Left renal cortex interstitium (tissue), 4 donors: ENCODE measurements around the gene PEX3. TPM values are rescaled to one million over a fixed set of nuclear protein-coding genes. Genes with fewer than 3 reads are reported as not detected.
"Not testable (repeated sequence)": the region's sequence is repeated elsewhere in the genome, so short reads cannot be mapped to it uniquely, and the experiment has no call there.

ENCODE experiments used
- DNase-seq, 4 donors: peaks; one replicate each; pipeline ENCODE4 v3.0.0-alpha.2; 2013; ENCODE audit warnings: low read depth in 4 of 4, low spot score in 2 of 4, missing footprints in 1 of 4
- polyA plus RNA-seq, 4 donors: library from polyadenylated mRNA; unstranded; fragments of 120-200 nt; gene quantifications; one replicate each; pipeline ENCODE4 v1.2.1, GENCODE V29; 2013; ENCODE audit not compliant: insufficient read length in 4 of 4

The PEX3 gene
- polyA plus RNA-seq, 4 donors, result 31.4 to 40.4 (median 35.5) TPM

DNA sequence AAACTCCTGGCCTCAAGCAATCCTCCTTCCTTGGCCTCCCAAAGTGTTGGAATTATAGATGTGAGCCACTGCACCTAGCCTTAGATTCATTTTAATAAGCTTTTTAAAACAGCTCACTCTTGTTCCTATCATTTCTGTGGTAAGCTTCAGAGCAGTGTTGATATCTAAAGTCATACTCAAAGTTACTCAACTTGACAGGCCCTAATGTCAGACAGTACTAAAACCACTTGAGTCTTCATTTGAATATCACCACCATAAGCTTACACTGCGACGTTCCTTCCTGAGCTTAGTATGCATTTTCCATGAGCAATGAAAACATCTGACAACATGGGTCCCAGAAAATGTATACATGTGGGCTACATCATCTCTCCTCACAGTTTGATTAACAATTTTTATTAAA, 54.9 kb downstream of the PEX3 start:
- DNase-seq, result no peak

DNA sequence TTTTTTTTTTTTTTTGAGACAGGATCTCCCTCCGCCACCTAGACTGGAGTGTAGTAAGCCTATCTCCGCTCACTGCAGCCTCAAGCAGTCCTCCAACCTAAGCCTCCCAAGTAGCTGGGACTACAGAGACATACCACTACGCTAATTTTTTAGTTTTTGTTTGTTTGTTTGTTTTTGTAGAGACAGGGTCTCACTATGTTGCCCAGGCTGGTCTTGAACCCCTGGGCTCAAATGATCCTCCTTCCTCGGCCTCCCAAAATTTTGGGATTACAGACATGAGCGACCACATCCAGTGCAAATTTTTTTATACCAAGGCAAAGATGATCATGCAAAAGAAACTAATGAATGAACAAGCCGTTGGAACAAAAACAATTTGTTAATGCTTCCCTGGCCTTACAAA, 55.6 kb downstream of the PEX3 start:
- DNase-seq, result no peak

DNA sequence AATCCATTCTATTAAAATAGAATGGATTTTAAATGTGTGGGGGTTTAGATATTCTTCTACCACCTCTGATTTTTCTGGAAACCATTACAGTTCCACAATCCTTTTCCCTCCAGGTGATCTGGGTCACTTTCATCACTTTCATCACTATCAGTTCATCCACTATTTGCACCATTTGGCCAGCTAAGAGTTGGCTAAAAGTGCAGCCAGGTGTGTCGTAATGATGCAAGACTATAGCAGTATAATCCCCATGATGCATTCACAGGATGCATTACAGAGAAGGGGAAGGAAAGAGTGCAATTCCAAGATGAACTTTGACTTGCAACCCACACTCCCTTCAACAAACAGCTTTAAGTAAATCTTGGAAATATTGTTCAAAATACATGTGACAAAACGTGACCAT, 56.0 kb downstream of the PEX3 start:
- DNase-seq, result no peak

DNA sequence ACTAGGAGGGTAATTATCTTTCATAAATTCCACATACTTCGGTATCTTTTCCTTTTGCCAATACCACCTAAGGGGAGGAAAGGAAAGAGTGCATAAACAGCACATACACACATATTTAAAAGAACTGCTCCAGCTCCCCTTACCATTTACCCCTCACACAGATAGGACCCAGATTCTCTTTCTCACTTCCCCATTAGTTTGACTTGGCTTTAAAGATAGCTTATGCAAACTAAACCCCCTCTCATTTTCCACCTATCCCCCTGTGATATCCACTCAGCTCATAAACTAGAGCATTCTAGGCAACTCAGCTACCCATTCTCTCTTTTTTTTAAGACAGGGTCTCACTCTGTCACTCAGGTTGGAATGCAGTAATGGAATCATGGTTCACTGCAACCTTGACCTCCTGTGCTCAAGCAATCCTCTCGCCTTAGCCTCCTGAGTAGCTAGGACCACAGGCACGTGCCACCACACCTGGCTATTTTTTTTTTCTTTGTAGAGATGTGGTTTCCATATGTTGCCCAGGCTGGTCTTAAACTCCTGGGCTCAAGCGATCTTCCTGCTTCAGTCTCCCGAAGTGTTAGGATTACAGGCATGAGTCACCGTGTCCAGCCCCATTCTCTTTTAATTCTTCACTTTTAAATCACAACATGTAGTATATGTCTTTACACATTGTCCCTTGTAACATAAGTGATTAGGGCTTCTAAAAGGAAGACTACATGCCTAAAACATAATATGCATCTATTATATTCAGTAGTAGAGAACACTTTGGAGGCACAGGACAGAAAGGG, 56.9 kb downstream of the PEX3 start:
- no peak for DNase-seq

DNA sequence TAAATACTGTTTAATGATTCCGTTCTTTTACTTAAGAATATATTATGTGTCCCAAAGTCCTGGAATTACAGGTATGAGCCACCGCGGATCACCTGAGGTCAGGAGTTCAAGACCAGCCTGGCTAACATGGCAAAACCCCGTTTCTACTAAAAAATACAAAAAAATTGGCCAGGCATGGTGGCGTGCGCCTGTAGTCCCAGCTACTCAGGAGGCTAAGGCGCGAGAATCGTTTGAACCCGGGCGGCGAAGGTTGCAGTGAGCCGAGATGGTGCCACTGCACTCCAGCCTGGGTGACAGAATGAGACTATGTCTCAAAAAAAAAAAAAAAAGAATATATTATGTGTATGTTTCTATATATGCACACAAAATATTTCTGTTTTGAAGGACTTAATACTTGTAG, 59.7 kb downstream of the PEX3 start:
- not testable (repeated sequence) for DNase-seq

DNA sequence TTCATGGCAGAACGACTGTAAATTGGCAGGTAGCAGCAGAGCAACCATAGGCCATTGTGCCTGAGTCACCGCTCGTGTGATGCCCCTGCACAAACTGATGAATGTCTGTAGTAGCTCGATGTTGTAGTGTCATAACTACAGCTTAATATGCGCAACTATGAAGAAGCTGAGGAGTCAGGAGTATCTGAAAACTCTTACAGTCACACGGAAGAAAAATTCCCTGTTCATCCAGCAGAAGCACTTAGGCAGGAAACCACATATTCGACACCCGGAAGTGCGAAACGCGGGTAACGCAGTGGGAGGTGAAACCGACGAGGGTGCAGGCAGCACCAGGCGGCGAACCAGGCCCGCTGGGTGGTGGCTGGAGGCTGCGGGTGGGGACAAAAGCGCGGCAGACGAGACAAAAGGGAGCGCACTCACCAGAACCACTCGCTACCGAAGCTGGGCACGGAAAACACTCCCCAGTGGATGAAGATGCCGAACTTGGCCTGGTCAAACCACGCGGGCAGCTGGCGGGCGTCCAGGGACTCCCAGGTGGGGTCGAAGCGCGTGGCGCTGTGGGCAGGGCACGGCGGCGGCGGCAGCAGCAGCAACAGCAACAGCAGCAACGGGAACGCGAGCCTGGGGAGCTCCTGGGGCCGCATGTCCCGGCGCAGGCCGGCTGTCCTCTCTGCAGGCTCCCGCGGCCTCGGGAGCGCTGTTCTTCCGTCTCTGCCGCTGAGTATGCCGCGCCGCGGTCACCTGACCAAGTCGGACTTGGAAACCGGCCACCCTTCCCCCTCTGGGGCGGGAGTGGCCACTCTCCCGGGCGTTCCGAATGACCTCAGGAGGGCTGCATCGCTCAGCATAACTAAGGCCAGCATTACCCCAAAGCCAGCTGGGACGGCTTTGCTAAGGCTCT, 60.6 kb downstream of the PEX3 start, which contains the start of gene FUCA2:
FUCA2 (minus strand) TSS at position 730 of the 901 bp plus-strand sequence; CDS start at position 644, 86 bp downstream.
- DNase-seq, result peak; percentile 58 to 84 (median 72)

- no peak for DNase-seq
Observed at GRCh38 chr6:143513410-143513809, 62.8 kb downstream of the PEX3 start.

GRCh38 chr6:143515061-143515760, 64.6 kb downstream of the PEX3 start:
- DNase-seq, result no peak

- no peak for DNase-seq
Observed at GRCh38 chr6:143515766-143516355, 65.3 kb downstream of the PEX3 start.

GRCh38 chr6:143516690-143517446, 66.3 kb downstream of the PEX3 start:
- DNase-seq, result no peak

- DNase-seq, result no peak
Observed at GRCh38 chr6:143517447-143517773, 66.8 kb downstream of the PEX3 start.

DNA sequence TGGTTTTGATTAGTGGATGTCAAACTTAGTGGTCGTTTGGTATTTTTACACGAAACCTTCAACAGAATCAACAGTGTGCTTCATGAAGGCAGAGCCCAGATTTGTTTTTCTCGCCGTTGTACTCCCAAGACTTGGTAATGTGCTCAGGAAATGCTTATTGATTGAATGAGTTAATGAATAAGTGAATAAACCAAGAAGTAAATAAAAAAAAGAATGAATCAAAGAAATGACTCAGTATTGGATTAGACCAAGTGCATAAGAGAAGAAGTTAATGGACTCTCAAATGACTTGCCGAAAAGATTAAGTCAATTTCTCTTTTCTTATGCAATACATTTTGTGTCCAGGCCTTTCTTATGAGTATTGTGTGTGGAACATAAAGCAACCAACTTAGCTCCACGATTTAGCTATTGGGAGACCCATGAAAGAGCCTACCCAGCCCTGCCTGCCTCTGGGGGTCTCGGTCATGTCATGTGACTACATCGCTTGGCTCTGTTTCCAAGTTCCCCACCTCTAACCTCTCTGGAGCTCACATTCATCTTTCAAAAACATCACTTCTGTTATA, 71.5 kb downstream of the PEX3 start:
- DNase-seq, result no peak

GRCh38 chr6:143525356-143525755, 74.8 kb downstream of the PEX3 start:
- no peak for DNase-seq

GRCh38 chr6:143527677-143528076, 77.1 kb downstream of the PEX3 start:
- no peak for DNase-seq

GRCh38 chr6:143528164-143528811, 77.7 kb downstream of the PEX3 start:
- DNase-seq, result no peak

DNA sequence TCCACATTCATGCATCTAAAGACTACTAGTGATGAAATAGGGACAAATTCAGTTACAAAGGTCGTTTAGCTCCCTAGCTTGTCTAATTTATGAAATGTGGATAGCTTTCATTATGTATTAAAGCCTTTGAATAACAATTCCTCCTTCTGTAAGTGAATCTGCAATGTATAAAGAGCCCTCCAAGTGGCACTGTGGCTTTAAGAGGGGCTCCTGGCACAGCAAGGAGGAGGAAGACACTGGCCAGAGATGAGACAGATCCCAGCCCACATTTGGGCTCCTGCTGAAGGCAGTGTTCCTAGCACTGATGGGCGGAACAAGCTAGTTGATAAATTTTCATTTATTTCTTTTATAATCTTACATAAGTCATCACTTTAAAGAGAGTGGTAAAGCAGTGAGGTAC, 78.5 kb downstream of the PEX3 start:
- DNase-seq, result no peak

GRCh38 chr6:143531720-143532499, 81.3 kb downstream of the PEX3 start:
- no peak for DNase-seq

DNA sequence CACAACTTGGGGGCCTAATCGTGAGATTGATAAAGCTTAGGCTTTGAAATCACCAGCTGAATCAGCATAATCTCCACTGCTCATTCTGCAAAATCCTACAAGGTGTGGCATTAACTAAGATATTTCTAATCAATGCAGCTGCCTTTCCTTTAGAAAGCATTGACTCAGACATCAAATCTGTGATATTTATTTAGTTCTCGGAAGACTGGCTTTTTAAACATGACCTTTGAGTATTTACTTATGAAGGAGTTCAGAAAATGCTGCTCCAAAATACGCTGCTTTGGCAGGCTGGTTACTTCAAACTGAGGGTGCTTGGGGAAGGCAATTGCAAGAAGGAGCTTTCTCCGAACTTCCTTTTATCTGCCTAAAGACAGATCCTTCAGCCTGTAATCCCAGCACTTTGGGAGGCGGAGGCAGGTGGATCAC, 84.6 kb downstream of the PEX3 start:
- no peak for DNase-seq
